Right atrium auricular region (tissue), 2 donors: ENCODE measurements around the gene LYG2. TPM values are rescaled to one million over a fixed set of nuclear protein-coding genes. Genes with fewer than 3 reads are reported as not detected.
"Not testable (repeated sequence)": the region's sequence is repeated elsewhere in the genome, so short reads cannot be mapped to it uniquely, and the experiment has no call there.

Source experiments
- DNase-seq: peaks from one replicate; pipeline ENCODE4 v3.0.0-alpha.2; 2019; ENCODE audit warnings: low spot score
- H3K27ac ChIP-seq, 2 donors: fragments of 200-600 bp; sonication (generic); 1 replicate in 1 of 2; 2 replicates in 1 of 2; pipeline ENCODE4 v1.5.1; 2016 to 2019
- H3K27me3 ChIP-seq, 2 donors: fragments of 200-600 bp; sonication (generic); one replicate each; pipeline versions ENCODE4 v1.5.1 to v1.6.0; 2017 to 2019
- H3K36me3 ChIP-seq: fragments of 200-600 bp; sonication (generic); one replicate; pipeline ENCODE4 v1.5.1; 2016
- H3K4me1 ChIP-seq, 2 donors: fragments of 200-600 bp; sonication (generic); one replicate each; pipeline versions ENCODE4 v1.5.1 to v1.6.0; 2017 to 2019
- H3K4me3 ChIP-seq, 2 donors: fragments of 200-600 bp; sonication (generic); 1 replicate in 1 of 2; 2 replicates in 1 of 2; pipeline ENCODE4 v1.5.1; 2017 to 2019; ENCODE audit warnings: mild to moderate bottlenecking in 1 of 2, moderate library complexity in 1 of 2
- H3K9me3 ChIP-seq, 2 donors: fragments of 200-600 bp; sonication (generic); one replicate each; pipeline ENCODE4 v1.5.1; 2019
- total RNA-seq, 2 donors: library from RNA; depleted of rRNA; stranded (reverse); fragments of >200 nt; gene quantifications; one replicate each; pipeline ENCODE4 v1.1.0, GENCODE V29; 2016
- TF ChIP-seq, protein P1 (sequence below), 2 donors: fragments of 200-600 bp; sonication (generic); IDR thresholded peaks; one replicate each; pipeline ENCODE4 v1.5.1; 2019; ENCODE audit warnings: antibody characterized with exemption in 2 of 2

Gene LYG2
- total RNA-seq, 2 donors from 2014 or later = not detected

DNA sequence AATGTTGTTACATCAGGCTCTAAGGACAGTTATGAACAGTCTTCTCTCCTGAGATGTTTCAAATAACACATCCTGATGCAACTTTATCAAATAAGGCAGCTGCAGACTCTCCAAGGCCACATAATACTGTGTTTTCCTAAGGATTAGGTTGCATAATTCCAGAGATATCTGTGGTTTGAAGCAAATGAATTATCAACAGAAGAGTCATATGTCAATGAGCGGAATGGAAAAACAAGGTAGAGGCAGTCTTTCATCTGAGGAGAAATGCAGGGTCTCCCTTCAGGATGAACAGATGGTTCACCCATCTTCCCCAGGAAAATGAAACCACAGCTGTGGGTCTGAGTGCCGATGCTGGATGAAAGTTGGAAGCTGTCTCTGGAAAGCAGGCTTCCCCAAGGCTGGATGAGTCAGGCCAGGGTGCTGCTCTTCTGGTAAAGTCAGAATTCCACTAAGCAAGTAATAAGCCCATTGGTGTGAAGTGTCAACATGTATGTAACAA is 23.4 kb upstream of the LYG2 start:
- no peaks in the 10 kb centered on the region for H3K4me1 ChIP-seq
- no peaks in the 10 kb centered on the region for H3K36me3 ChIP-seq
- no peaks in the 10 kb centered on the region for H3K27me3 ChIP-seq
- no peak overlapping the region for H3K27ac ChIP-seq
- TF ChIP-seq, protein P1, sequence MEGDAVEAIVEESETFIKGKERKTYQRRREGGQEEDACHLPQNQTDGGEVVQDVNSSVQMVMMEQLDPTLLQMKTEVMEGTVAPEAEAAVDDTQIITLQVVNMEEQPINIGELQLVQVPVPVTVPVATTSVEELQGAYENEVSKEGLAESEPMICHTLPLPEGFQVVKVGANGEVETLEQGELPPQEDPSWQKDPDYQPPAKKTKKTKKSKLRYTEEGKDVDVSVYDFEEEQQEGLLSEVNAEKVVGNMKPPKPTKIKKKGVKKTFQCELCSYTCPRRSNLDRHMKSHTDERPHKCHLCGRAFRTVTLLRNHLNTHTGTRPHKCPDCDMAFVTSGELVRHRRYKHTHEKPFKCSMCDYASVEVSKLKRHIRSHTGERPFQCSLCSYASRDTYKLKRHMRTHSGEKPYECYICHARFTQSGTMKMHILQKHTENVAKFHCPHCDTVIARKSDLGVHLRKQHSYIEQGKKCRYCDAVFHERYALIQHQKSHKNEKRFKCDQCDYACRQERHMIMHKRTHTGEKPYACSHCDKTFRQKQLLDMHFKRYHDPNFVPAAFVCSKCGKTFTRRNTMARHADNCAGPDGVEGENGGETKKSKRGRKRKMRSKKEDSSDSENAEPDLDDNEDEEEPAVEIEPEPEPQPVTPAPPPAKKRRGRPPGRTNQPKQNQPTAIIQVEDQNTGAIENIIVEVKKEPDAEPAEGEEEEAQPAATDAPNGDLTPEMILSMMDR (IDR thresholded peaks at IDR 0.05) = no peak
- H3K9me3 ChIP-seq = peaks cover 0 to 11% of the 10 kb centered on the region in 2 donors
- no peak for DNase-seq
- H3K4me3 ChIP-seq = no peak overlapping the region

DNA sequence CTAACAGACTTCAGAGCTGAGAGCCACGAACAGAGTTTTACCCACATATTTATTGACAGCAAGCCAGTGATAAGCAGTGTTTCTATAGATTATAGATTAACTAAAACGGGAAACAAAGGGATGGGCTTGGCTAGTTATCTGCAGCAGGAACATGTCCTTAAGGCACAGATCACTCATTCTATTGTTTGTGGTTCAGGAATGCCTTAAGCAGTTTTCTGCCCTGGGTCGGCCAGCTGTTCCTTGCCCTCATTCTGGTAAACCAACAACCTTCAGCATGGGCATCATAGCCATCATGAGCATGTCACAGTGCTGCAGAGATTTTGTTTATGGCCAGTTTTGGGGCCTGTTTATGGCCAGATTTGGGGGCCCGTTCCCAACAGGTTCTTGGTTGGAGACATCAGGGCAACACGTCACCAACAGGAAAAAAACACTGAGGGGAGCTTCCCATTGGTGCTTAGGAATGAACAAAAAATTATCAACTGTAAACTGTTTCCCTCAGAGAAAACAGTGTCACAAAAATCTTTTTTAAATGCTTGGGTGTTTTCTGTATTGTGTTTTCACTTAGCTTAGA is 22.8 kb upstream of the LYG2 start:
- not testable (repeated sequence) for H3K27me3 ChIP-seq, H3K4me1 ChIP-seq, H3K36me3 ChIP-seq, H3K4me3 ChIP-seq, H3K27ac ChIP-seq, DNase-seq
- peaks cover 0 to 11% of the 10 kb centered on the region in 2 donors for H3K9me3 ChIP-seq

GRCh38 chr2:99275882-99276281 is 20.4 kb upstream of the LYG2 start:
- no peak overlapping the region for H3K4me3 ChIP-seq
- H3K27ac ChIP-seq = no peak overlapping the region
- no peaks in the 10 kb centered on the region for H3K4me1 ChIP-seq
- no peak for DNase-seq
- TF ChIP-seq, protein P1 (IDR thresholded peaks at IDR 0.05) = no peak
- H3K36me3 ChIP-seq = no peaks in the 10 kb centered on the region
- no peaks in the 10 kb centered on the region for H3K27me3 ChIP-seq
- peaks cover 0 to 14% of the 10 kb centered on the region in 2 donors for H3K9me3 ChIP-seq

- DNase-seq = no peak
- Histone ChIP-seq H3K4me1 (no peaks in the 10 kb centered on the region), H3K27ac (no peak overlapping the region), H3K9me3 (no peaks in the 10 kb centered on the region), H3K4me3 (no peak overlapping the region), H3K27me3 (no peaks in the 10 kb centered on the region), H3K36me3 (no peaks in the 10 kb centered on the region)
- TF ChIP-seq, protein P1 (IDR thresholded peaks at IDR 0.05) = no peak
Measured at GRCh38 chr2:99261242-99261641, 5.8 kb upstream of the LYG2 start.

- H3K27ac ChIP-seq = no peak overlapping the region
- no peaks in the 10 kb centered on the region for H3K27me3 ChIP-seq
Measured at GRCh38 chr2:99260184-99260583, 4.7 kb upstream of the LYG2 start.

GRCh38 chr2:99259465-99259864 is 4.0 kb upstream of the LYG2 start:
- Histone ChIP-seq H3K4me3 (no peak overlapping the region), H3K4me1 (no peaks in the 10 kb centered on the region), H3K27me3 (no peaks in the 10 kb centered on the region), H3K36me3 (no peaks in the 10 kb centered on the region), H3K9me3 (no peaks in the 10 kb centered on the region), H3K27ac (no peak overlapping the region)
- TF ChIP-seq, protein P1 (IDR thresholded peaks at IDR 0.05) = no peak
- DNase-seq = no peak

More at GRCh38 chr2:99260184-99260583, 4.7 kb upstream of the LYG2 start:
- H3K4me3 ChIP-seq = no peak overlapping the region
- TF ChIP-seq, protein P1 (IDR thresholded peaks at IDR 0.05) = no peak
- H3K36me3 ChIP-seq = no peaks in the 10 kb centered on the region
- no peaks in the 10 kb centered on the region for H3K9me3 ChIP-seq
- H3K4me1 ChIP-seq = no peaks in the 10 kb centered on the region
- DNase-seq = no peak
